GM12878 (cell line): Measurements from ENCODE around the gene ITFG1. TPM values are rescaled to one million over a fixed set of nuclear protein-coding genes. Genes with fewer than 3 reads are reported as not detected.

Source experiments
- ATAC-seq: fragments of 200-7000 bp; cut with Tn5 transposase; 3 replicates; pipeline ENCODE4 v1.9.1; 2020; ENCODE audit warnings: mild to moderate bottlenecking, moderate library complexity
- BruUV-seq: library from RNA; stranded (reverse); fragments of 400-500 nt; replicated peaks from 2 replicates; lab custom pipeline; 2021; lab: Mats Ljungman, UMichigan
- CTCF ChIA-PET: fragments of 300-600 bp; sonication (Branson Sonifier 250); formaldehyde crosslinking; extraction: SDS; loops from one replicate; lab custom pipeline; 2021; ENCODE audit warnings: inconsistent platforms; lab: Yijun Ruan, JAX
- POLR2A ChIA-PET: fragments of 350-600 bp; formaldehyde crosslinking; extraction: SDS; loops from one replicate; lab custom pipeline; 2021; ENCODE audit warnings: inconsistent platforms; lab: Charles Lee
- RAD21 ChIA-PET: fragments of 300-600 bp; sonication (Branson Sonifier 250); formaldehyde crosslinking; loops from one replicate; lab custom pipeline; 2023; ENCODE audit warnings: antibody characterized with exemption; ENCODE audit not compliant: unreplicated experiment; lab: Charles Lee
- SMC1A ChIA-PET: fragments of 300-600 bp; sonication (Branson Sonifier 250); formaldehyde crosslinking; loops from one replicate; lab custom pipeline; 2023; ENCODE audit not compliant: unreplicated experiment, uncharacterized antibody; lab: Charles Lee
- DNase-seq: peaks from one replicate; pipeline ENCODE4 v3.0.0-alpha.2; 2011; ENCODE audit warnings: low read depth, low spot score
- FAIRE-seq: peaks from 3 replicates; lab custom pipeline; 2011; peaks lifted over from hg19 to GRCh38; lab: Jason Lieb, UNC
- H2AFZ ChIP-seq: 2 replicates; pipeline ENCODE4 v1.6.0; 2011; ENCODE audit warnings: low read depth, low read length, control low read depth; ENCODE audit not compliant: control insufficient read depth
- H3K27ac ChIP-seq: 2 replicates; pipeline ENCODE4 v1.5.1; 2011; ENCODE audit warnings: control low read depth; ENCODE audit not compliant: control insufficient read depth, insufficient read depth
- H3K27me3 ChIP-seq, 2 experiments: replicated peaks in 1 of 2; 2 replicates each; pipeline versions ENCODE4 v1.6.0 to v1.6.1; 2011; ENCODE audit warnings: low read length in 1 of 2; ENCODE audit not compliant: control insufficient read depth in 2 of 2, insufficient read depth in 2 of 2
- H3K36me3 ChIP-seq, 2 experiments: 2 replicates each; pipeline ENCODE4 v1.5.1; 2011; ENCODE audit warnings: low read length in 1 of 2; ENCODE audit not compliant: control insufficient read depth in 2 of 2, insufficient read depth in 2 of 2
- H3K4me1 ChIP-seq: 2 replicates; pipeline ENCODE4 v1.6.1; 2011; ENCODE audit warnings: mild to moderate bottlenecking, low read length, moderate library complexity, mixed read lengths; ENCODE audit not compliant: control insufficient read depth, insufficient read depth
- H3K4me2 ChIP-seq: 2 replicates; pipeline ENCODE4 v1.6.0; 2011; ENCODE audit warnings: control low read depth; ENCODE audit not compliant: control insufficient read depth, insufficient read depth
- H3K4me3 ChIP-seq: fragments of 200-600 bp; sonication (generic); 2 replicates; pipeline ENCODE4 v1.5.1; 2016
- H3K79me2 ChIP-seq: 2 replicates; pipeline ENCODE4 v1.6.0; 2011; ENCODE audit warnings: low read length; ENCODE audit not compliant: control insufficient read depth, insufficient read depth
- H3K9ac ChIP-seq: 2 replicates; pipeline ENCODE4 v1.8.0; 2011; ENCODE audit warnings: low read length, control low read depth, mixed read lengths; ENCODE audit not compliant: control insufficient read depth, insufficient read depth
- H3K9me3 ChIP-seq: replicated peaks from 3 replicates; pipeline ENCODE4 v1.5.1; 2011; ENCODE audit warnings: mild to moderate bottlenecking, low read length; ENCODE audit not compliant: control insufficient read depth, insufficient read depth
- H4K20me1 ChIP-seq: 2 replicates; pipeline ENCODE4 v1.6.0; 2011; ENCODE audit not compliant: control insufficient read depth, insufficient read depth
- CBX3 ChIP-seq: fragments of 200-600 bp; sonication (generic); IDR thresholded peaks from 2 replicates; pipeline ENCODE4 v1.6.1; 2016; ENCODE audit warnings: low read depth, borderline replicate concordance
- DPF2 ChIP-seq: fragments of 450-650 bp; IDR thresholded peaks from 2 replicates; pipeline ENCODE4 v1.6.1; 2017; ENCODE audit warnings: mild to moderate bottlenecking
- PRDM15 ChIP-seq: fragments of 450-650 bp; formaldehyde crosslinking; IDR thresholded peaks from 2 replicates; pipeline ENCODE4 v1.4.0; 2020; ENCODE audit warnings: mild to moderate bottlenecking, moderate library complexity
- RFX5 ChIP-seq: IDR thresholded peaks from 2 replicates; pipeline ENCODE4 v1.6.1; 2011; ENCODE audit warnings: low read depth, low read length, improper control_type of control experiment
- ZNF24 ChIP-seq: fragments of 450-650 bp; IDR thresholded peaks from 2 replicates; pipeline ENCODE4 v1.6.1; 2017; ENCODE audit warnings: antibody characterized with exemption, mild to moderate bottlenecking
- WGBS: methylation state at CpG from one replicate; pipeline ENCODE4 v1.1.6; 2016; ENCODE audit warnings: low lambda C conversion rate; ENCODE audit not compliant: insufficient replicate concordance, insufficient coverage; ENCODE audit errors: missing lambda C conversion rate; 5-methylcytosine and 5-hydroxymethylcytosine counted together
- in situ Hi-C: fragments of 300-500 bp; cut with MboI; formaldehyde crosslinking; loops from 9 replicates; pipeline ENCODE4 v1.14.3; 2018; ENCODE audit warnings: mixed read lengths
- intact Hi-C: fragments of 100-400 bp; cut with micrococcal nuclease; formaldehyde crosslinking; loops from one replicate; pipeline ENCODE4 v1.14.2; 2022; ENCODE audit not compliant: unreplicated experiment
- polyA plus RNA-seq, 11 experiments: library from polyadenylated mRNA; depleted of rRNA in 4 of 11; unstranded in 6 of 11; stranded (reverse) in 5 of 11; fragments of >200 nt; fragmentation: Nextera tagmentation in 4 of 11; fragmentation: Illumina TruSeq in 1 of 11; extraction: Ambion mirVana in 4 of 11; extraction: Trizol in 1 of 11; gene quantifications; 1 replicate in 1 of 11; 2 replicates in 10 of 11; pipeline versions ENCODE4 v1.2.1 to v1.2.3, GENCODE V29; 2011 to 2016; ENCODE audit warnings: inconsistent platforms in 2 of 11, missing spikeins in 2 of 11, low read depth in 1 of 11
- total RNA-seq, 4 experiments: library from RNA; depleted of rRNA in 3 of 4; stranded (reverse); fragments of >200 nt in 3 of 4; fragmentation: Illumina TruSeq in 1 of 4; extraction: Trizol in 1 of 4; gene quantifications; 2 replicates each; pipeline versions ENCODE4 v1.2.1 to v1.2.3, GENCODE V29; 2013 to 2021

The ITFG1 gene
- total and polyA plus RNA-seq, 10 of the 15 experiments (the other 5 are each of a cell fraction or from before 2014, with no cell fraction given), result 9.3 to 56.3 (median 28.6) TPM

- TF ChIP-seq ZNF24, result no peak
- no peak for TF ChIP-seq PRDM15 (CRISPR knock-in tag)
- no peak for TF ChIP-seq CBX3
- no peak for TF ChIP-seq RFX5
- TF ChIP-seq DPF2, result no peak
- Histone ChIP-seq H3K9me3 (no peaks in the 10 kb centered on the region), H2AFZ (no peak overlapping the region), H3K4me1 (no peaks in the 10 kb centered on the region), H3K27me3 (no peaks in the 10 kb centered on the region), H3K36me3 (peaks cover 0 to 4% of the 10 kb centered on the region in 2 experiments; a peak in 2 of 4 replicates), H3K27ac (no peak overlapping the region), H3K4me3 (no peak overlapping the region), H3K9ac (no peak overlapping the region), H3K4me2 (no peak overlapping the region), H4K20me1 (no peaks in the 10 kb centered on the region), H3K79me2 (no peaks in the 10 kb centered on the region)
- ChIA-PET SMC1A (no interaction called here), RAD21 (no interaction called here), CTCF (no interaction called here), POLR2A (interaction anchor here (1.3 kb wide), 1 partner anchor 12 kb away, joined by 3 read pairs; no protein-coding TSS in a partner anchor)
- DNase-seq (no peak), FAIRE-seq (no peak), ATAC-seq (no peak)
- in situ Hi-C loops (no loop called here), intact Hi-C loops (no loop called here)
- no TSS peak for BruUV-seq
- 99% methylated on average over 5 of the region's 5 CpGs for WGBS
Observed at GRCh38 chr16:47386201-47386718, 74.6 kb downstream of the ITFG1 start.
